Activated CD8-positive, alpha-beta memory T cell treated with anti-CD3 and anti-CD28 coated beads for 1 hour (primary cell): ENCODE measurements around the gene MAFG.

ENCODE experiments used
- DNase-seq, 2 donors: peaks; one replicate each; pipeline ENCODE4 v3.0.0-alpha.2; 2020; ENCODE audit warnings: low read depth in 1 of 2; ENCODE audit errors: extremely low read depth in 1 of 2

MAFG gene

DNA sequence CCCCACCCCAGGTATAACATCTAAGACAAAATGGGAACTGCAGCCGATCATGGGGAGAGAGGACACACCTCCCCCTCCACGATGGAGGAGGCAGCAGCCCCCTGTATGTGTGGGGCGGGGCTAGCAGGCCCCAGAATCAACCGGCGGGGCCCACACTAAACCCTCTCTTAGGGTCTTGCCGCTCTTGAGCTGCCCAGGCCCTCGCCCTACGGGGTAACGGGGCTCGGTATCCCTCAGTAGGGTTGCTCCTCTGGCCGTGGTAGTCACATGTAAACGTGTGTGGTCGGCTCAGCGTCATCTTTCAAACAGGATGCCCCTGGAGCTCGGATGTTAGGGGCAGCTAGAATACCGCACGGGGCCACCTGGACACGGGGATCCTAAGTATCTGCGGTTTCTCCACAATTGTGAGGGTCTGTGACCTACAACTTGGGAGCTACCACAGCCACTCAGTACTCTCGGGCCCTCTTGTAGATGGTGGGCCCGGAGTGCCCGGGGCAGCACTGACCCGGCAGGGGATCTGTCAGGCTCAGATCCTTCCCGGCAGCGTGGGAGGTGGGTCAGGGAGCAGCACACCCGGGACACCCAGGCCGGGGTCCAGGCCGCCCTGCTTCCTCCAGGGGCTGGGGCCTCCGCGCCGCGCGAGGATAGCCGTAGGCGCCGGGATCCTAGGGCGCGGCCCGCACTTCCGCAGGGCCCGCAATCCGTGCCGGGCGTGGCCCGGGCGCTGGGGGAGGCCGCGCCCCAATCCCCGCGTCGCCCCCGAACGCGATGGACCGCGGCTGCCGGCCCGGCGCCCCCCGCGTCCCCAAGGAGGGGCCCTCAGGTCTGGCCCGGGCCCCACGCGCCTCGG lies 57.2 kb downstream of the MAFG start:
- no peak for DNase-seq

DNA sequence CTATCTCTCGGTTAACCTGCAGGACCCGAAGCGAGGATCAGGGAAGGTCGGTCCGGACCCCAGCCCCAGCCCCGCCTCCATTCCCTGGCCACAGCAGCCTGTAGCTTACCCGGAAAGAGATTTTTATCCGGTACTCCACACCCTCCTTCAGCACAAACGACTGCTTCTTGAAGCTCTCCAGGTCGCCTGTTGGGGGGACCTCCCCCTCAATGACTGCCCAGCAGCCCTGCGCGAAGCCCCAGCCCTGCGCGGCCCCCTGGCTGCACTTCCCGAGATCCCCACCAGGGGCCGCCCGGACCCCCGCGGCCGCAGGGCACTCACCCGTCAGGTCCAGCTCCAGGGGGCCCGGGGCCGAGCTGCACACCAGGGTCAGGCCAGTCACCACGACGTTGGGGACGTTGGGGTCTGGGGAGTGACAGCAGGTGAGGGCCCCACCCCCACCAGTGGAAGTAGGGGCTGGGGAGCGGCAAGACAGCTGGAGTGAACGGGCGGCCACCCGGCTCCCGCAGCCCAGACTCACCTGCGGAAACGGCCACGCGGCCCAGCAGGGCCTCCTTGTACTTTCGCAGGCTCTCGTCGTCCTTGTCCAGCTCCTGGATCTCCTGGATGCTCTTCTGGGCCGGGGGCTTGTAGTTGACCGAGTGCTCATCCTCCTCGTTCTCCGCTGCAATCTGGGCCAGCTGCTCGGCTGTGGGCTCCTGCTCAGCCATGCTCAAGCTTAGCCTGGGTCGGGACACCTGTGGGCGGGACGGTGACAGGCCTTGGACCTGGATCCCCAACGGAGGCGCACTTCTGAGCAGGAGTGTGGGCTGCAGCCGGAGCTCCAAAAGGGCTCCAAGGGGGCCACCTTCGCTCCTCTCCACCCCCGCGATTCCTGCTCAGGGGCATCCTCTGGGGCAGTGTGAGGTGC lies 58.1 kb downstream of the MAFG start:
- DNase-seq: no peak

DNA sequence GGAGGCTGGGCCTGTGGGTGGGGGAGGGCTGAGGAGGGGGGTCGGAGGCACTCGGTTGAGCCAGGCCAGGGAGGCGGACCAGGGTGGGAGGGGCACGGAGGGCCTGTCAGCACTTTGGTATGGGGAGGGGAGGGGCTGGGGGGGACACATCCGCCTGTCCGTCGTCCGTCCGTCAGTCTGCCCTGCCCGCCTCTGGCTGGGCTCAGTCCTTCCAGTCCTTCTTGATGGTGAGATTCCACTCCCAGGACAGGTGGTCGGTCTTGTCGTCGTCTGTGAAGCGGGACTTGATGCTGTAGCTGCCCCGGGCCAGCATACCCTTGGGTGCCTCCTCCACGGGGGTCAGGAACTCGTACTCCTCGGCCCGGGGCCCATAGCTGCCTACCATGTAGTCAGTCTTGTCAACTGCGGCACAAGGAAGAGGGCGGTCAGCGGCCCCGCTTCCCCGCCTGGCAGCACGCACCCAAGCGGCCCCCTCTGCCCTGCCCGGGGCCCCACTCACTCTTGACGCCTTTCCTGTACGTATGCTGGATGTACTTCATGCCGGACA lies 58.8 kb downstream of the MAFG start:
- DNase-seq: no peak
